ENCODE measurements around the gene EIF2A. TPM values are rescaled to one million over a fixed set of nuclear protein-coding genes. Genes with fewer than 3 reads are reported as not detected.

EIF2A gene
- total and polyA plus RNA-seq, 9 donors = 88.8 to 206 (median 112) TPM

- H3K27me3 ChIP-seq = no peaks in the 10 kb centered on the region
- intact Hi-C loops (cut with DNase I) = loop anchor here in 1 of 4 donors (10.0 kb wide), 1 partner anchor 59 kb away; the partner anchor contains the start of genes EIF2A and SERP1
- H3K4me1 ChIP-seq (ENCODE audit: insufficient read depth) = peaks cover 10% of the 10 kb centered on the region
- H3K27ac ChIP-seq = peak within 1 kb of the TSS; percentile 93 to 94
- peak; percentile 94 to 98 (median 96) for DNase-seq
- TF ChIP-seq POLR2A (IDR thresholded peaks at IDR 0.05) = peak; percentile 91
- TF ChIP-seq EP300 (IDR thresholded peaks at IDR 0.05) = no peak
- TF ChIP-seq CTCF (IDR thresholded peaks at IDR 0.05) = peak in 2 of 3 donors; percentile 50 to 64
- no peaks in the 10 kb centered on the region for H3K9me3 ChIP-seq
- WGBS, 3 donors = 0% methylated on average over 45 to 69 of the region's 69 CpGs
- H3K4me3 ChIP-seq = peak within 1 kb of the TSS; percentile 53
- no peaks in the 10 kb centered on the region for H3K36me3 ChIP-seq
Observed at GRCh38 chr3:150603153-150603979, 56.8 kb downstream of the EIF2A start, which contains the start of gene SELENOT. TSS of gene SELENOT (plus strand) at chr3:150603321. CDS start at chr3:150603363, 42 bp downstream.

GRCh38 chr3:150603980-150604319, 57.4 kb downstream of the EIF2A start:
- WGBS, 3 donors = 0% methylated on average over 11 of the region's 11 CpGs
- H3K27ac ChIP-seq = peak overlapping the region; percentile 93 to 94
- H3K27me3 ChIP-seq = no peaks in the 10 kb centered on the region
- H3K9me3 ChIP-seq = no peaks in the 10 kb centered on the region
- intact Hi-C loops (cut with DNase I) = loop anchor here in 1 of 4 donors (10.0 kb wide), 1 partner anchor 59 kb away; the partner anchor contains the start of genes EIF2A and SERP1
- H3K36me3 ChIP-seq = no peaks in the 10 kb centered on the region
- peaks cover 10% of the 10 kb centered on the region for H3K4me1 ChIP-seq (ENCODE audit: insufficient read depth)
- DNase-seq = no peak
- no peak for TF ChIP-seq POLR2A (IDR thresholded peaks at IDR 0.05)
- TF ChIP-seq EP300 (IDR thresholded peaks at IDR 0.05) = no peak
- TF ChIP-seq CTCF (IDR thresholded peaks at IDR 0.05) = no peak
- peak overlapping the region; percentile 53 for H3K4me3 ChIP-seq

- WGBS, 3 donors = 87 to 88% (median 88%) methylated on average over 9 of the region's 9 CpGs
- Histone ChIP-seq H3K27ac (no peak overlapping the region), H3K36me3 (no peaks in the 10 kb centered on the region), H3K27me3 (no peaks in the 10 kb centered on the region), H3K4me1 (ENCODE audit: insufficient read depth) (peaks cover 14% of the 10 kb centered on the region), H3K9me3 (no peaks in the 10 kb centered on the region), H3K4me3 (no peak overlapping the region)
- TF ChIP-seq EP300 (IDR thresholded peaks at IDR 0.05) (no peak), CTCF (IDR thresholded peaks at IDR 0.05) (no peak), POLR2A (IDR thresholded peaks at IDR 0.05) (no peak)
- DNase-seq = no peak
- intact Hi-C loops (cut with DNase I) = loop anchor here in 1 of 4 donors (10.0 kb wide), 1 partner anchor 61 kb away; the partner anchor contains the start of genes EIF2A and SERP1
Observed at GRCh38 chr3:150605998-150606641, 59.5 kb downstream of the EIF2A start.

- Histone ChIP-seq H3K36me3 (no peaks in the 10 kb centered on the region), H3K27me3 (no peaks in the 10 kb centered on the region), H3K27ac (no peak overlapping the region), H3K9me3 (no peaks in the 10 kb centered on the region), H3K4me3 (no peak overlapping the region), H3K4me1 (ENCODE audit: insufficient read depth) (peaks cover 11% of the 10 kb centered on the region)
- WGBS, 3 donors = 84 to 90% (median 89%) methylated on average over 8 of the region's 8 CpGs
- intact Hi-C loops (cut with DNase I) = loop anchor here in 1 of 4 donors (10.0 kb wide), 1 partner anchor 63 kb away; the partner anchor contains the start of genes EIF2A and SERP1
- no peak for TF ChIP-seq EP300 (IDR thresholded peaks at IDR 0.05)
- no peak for TF ChIP-seq POLR2A (IDR thresholded peaks at IDR 0.05)
- no peak for TF ChIP-seq CTCF (IDR thresholded peaks at IDR 0.05)
- no peak for DNase-seq
Observed at GRCh38 chr3:150607267-150608065, 60.9 kb downstream of the EIF2A start.

All from ovary (tissue), 9 donors.